ENCODE measurements around the gene BCKDHA. TPM values are rescaled to one million over a fixed set of nuclear protein-coding genes. Genes with fewer than 3 reads are reported as not detected.

BCKDHA gene
- total RNA-seq, 1 donor from 2014 or later = 25.7 TPM

DNA sequence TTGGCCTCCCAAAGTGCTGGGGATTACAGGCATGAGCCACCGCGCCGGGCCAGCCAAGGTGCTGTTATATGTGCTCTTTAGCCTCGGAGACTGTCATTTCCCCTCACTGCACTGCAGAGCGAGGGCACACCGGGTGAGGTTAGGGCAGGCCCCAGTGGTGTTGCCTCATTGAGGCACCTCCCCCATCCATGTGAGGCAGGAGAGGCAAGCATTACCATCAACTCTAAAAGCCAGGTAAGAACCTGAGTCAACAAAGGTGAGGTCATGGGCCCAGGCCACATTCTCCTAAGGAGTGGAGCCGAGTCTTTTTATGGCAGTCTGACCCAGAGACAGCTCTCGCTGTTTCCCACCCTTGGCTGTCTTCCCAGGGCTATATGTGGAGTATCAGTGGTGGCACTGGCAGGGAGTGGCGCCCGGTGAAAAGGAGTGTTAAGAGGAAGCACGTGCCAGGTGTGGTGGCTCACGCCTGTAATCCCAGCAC lies 18.6 kb downstream of the BCKDHA start:
- Histone ChIP-seq H3K79me2 (ENCODE audit: low read depth) (no peaks in the 10 kb centered on the region), H3F3A (ENCODE audit: low read depth) (no peaks in the 10 kb centered on the region), H3K4me2 (no peak overlapping the region), H3K27ac (no peak overlapping the region), H3K9me3 (ENCODE audit: low read depth) (no peaks in the 10 kb centered on the region), H3K27me3 (no peaks in the 10 kb centered on the region), H3K36me3 (no peaks in the 10 kb centered on the region), H3K4me1 (no peaks in the 10 kb centered on the region), H2AFZ (replicated peaks) (no peak overlapping the region), H4K20me1 (ENCODE audit: low read depth) (no peaks in the 10 kb centered on the region), H3K4me3 (no peak overlapping the region), H3K9ac (no peak overlapping the region)
- Mint-ChIP-seq H3K27ac (no peak overlapping the region), H3K36me3 (peaks cover 4% of the 10 kb centered on the region), H3K27me3 (ENCODE audit: insufficient read depth, low read depth) (no peaks in the 10 kb centered on the region), H3K9me3 (no peaks in the 10 kb centered on the region), H3K4me3 (no peak overlapping the region), H3K4me1 (no peaks in the 10 kb centered on the region)
- no peak for DNase-seq (ENCODE audit: low spot score)
- TF ChIP-seq EZH2 (IDR thresholded peaks at IDR 0.05) (no peak), CTCF (IDR thresholded peaks at IDR 0.05) (no peak), EZH2phosphoT487 (IDR thresholded peaks at IDR 0.05) (no peak)

DNA sequence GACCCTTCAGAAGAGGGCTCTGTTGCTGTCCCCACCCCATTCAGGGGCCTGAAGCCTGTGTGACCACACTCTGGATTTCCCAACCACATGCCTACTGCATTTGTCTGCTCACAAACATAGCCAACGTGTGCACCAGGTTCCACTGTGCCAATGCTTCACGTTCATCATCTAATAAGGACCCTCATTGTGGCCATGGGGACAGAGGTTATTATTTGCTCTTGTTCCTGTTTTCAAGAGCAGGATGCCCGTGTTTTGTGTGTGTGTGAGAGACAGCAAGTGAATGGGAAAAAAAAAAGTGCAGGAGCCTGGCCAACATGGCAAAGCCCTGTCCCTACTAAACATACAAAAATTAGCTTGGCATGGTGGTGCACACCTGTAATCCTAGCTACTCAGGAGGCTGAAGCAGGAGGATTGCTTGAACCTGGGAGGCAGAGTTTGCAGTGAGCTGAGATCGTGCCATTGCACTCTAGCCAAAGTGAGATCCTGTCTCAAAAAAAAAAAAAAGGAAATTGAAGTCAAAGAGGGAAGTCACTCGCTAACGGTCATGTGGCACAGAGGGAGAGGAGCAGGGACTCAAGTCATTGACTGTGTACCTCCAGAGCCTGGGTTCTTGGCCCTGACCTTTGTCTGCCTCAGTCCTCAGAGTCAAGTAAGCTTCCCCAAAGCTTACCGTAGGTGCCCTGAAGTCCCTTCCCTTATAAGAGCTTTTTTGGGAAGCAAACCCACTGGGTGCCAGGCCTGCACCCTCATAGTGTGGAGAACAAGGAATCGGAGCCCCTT lies 22.7 kb downstream of the BCKDHA start:
- TF ChIP-seq EZH2 (IDR thresholded peaks at IDR 0.05) (no peak), CTCF (IDR thresholded peaks at IDR 0.05) (no peak), EZH2phosphoT487 (IDR thresholded peaks at IDR 0.05) (no peak)
- no peaks in the 10 kb centered on the region for H3K9me3 ChIP-seq (ENCODE audit: low read depth)
- Mint-ChIP-seq H3K36me3 (peaks cover 3% of the 10 kb centered on the region), H3K27me3 (ENCODE audit: insufficient read depth, low read depth) (no peaks in the 10 kb centered on the region), H3K4me3 (no peak overlapping the region), H3K9me3 (no peaks in the 10 kb centered on the region), H3K27ac (no peak overlapping the region), H3K4me1 (no peaks in the 10 kb centered on the region)
- no peaks in the 10 kb centered on the region for H4K20me1 ChIP-seq (ENCODE audit: low read depth)
- H3K27ac ChIP-seq = no peak overlapping the region
- H3K9ac ChIP-seq = no peak overlapping the region
- H3K4me1 ChIP-seq = no peaks in the 10 kb centered on the region
- DNase-seq (ENCODE audit: low spot score) = no peak
- H3K27me3 ChIP-seq = no peaks in the 10 kb centered on the region
- H3K4me2 ChIP-seq = no peak overlapping the region
- H3K79me2 ChIP-seq (ENCODE audit: low read depth) = no peaks in the 10 kb centered on the region
- no peak overlapping the region for H2AFZ ChIP-seq (replicated peaks)
- H3K4me3 ChIP-seq = no peak overlapping the region
- H3F3A ChIP-seq (ENCODE audit: low read depth) = no peaks in the 10 kb centered on the region
- H3K36me3 ChIP-seq = no peaks in the 10 kb centered on the region

DNA sequence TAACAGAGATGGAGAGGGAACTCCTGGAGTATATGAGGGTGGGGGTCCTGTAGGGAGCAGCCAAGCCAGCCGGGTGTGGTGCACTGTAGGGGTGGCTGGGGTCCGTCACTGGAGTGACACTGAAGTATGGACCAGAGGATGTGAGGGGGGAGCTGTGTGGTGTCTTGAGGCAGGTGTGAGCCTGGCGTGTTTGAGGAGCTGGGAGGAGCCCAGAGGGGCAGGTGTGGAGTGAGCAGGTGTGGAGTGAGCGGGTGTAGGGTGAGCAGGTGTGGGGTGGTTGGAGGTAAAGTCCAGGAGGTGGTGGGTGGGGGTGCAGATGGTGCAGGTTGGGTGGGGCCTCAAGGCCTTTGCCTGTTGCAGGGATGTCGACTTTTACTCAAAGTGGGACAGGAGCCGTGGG lies 23.7 kb downstream of the BCKDHA start:
- no peak overlapping the region for H3K4me3 Mint-ChIP-seq
- H3K9me3 ChIP-seq (ENCODE audit: low read depth) = no peaks in the 10 kb centered on the region
- no peak overlapping the region for H3K4me3 ChIP-seq
- H3K36me3 Mint-ChIP-seq = peaks cover 3% of the 10 kb centered on the region
- no peaks in the 10 kb centered on the region for H3K4me1 ChIP-seq
- no peak overlapping the region for H3K9ac ChIP-seq
- H3K36me3 ChIP-seq = no peaks in the 10 kb centered on the region
- H3K9me3 Mint-ChIP-seq = no peaks in the 10 kb centered on the region
- DNase-seq (ENCODE audit: low spot score) = no peak
- H3K27me3 Mint-ChIP-seq (ENCODE audit: insufficient read depth, low read depth) = no peaks in the 10 kb centered on the region
- no peaks in the 10 kb centered on the region for H3K27me3 ChIP-seq
- H4K20me1 ChIP-seq (ENCODE audit: low read depth) = no peaks in the 10 kb centered on the region
- H3K79me2 ChIP-seq (ENCODE audit: low read depth) = no peaks in the 10 kb centered on the region
- TF ChIP-seq CTCF (IDR thresholded peaks at IDR 0.05) = no peak
- TF ChIP-seq EZH2phosphoT487 (IDR thresholded peaks at IDR 0.05) = no peak
- no peak for TF ChIP-seq EZH2 (IDR thresholded peaks at IDR 0.05)
- no peak overlapping the region for H3K4me2 ChIP-seq
- H3K27ac ChIP-seq = no peak overlapping the region
- no peaks in the 10 kb centered on the region for H3F3A ChIP-seq (ENCODE audit: low read depth)
- H3K4me1 Mint-ChIP-seq = no peaks in the 10 kb centered on the region
- H3K27ac Mint-ChIP-seq = no peak overlapping the region
- no peak overlapping the region for H2AFZ ChIP-seq (replicated peaks)

All from neural progenitor cell (in vitro differentiated cells).